Stimulated activated CD8-positive, alpha-beta memory T cell treated with anti-CD3 and anti-CD28 coated beads, Interleukin-12 subunit alpha, Interleukin-12 subunit beta, amount 100 ng/mL, for 1 hour (primary cell): ENCODE results near the gene KIAA0232.
"Not testable (repeated sequence)": the region's sequence is repeated elsewhere in the genome, so short reads cannot be mapped to it uniquely, and the experiment has no call there.

Experiments used
- DNase-seq: peaks from one replicate; pipeline ENCODE4 v3.0.0-alpha.2; 2020; ENCODE audit warnings: low read depth

The KIAA0232 gene

DNA sequence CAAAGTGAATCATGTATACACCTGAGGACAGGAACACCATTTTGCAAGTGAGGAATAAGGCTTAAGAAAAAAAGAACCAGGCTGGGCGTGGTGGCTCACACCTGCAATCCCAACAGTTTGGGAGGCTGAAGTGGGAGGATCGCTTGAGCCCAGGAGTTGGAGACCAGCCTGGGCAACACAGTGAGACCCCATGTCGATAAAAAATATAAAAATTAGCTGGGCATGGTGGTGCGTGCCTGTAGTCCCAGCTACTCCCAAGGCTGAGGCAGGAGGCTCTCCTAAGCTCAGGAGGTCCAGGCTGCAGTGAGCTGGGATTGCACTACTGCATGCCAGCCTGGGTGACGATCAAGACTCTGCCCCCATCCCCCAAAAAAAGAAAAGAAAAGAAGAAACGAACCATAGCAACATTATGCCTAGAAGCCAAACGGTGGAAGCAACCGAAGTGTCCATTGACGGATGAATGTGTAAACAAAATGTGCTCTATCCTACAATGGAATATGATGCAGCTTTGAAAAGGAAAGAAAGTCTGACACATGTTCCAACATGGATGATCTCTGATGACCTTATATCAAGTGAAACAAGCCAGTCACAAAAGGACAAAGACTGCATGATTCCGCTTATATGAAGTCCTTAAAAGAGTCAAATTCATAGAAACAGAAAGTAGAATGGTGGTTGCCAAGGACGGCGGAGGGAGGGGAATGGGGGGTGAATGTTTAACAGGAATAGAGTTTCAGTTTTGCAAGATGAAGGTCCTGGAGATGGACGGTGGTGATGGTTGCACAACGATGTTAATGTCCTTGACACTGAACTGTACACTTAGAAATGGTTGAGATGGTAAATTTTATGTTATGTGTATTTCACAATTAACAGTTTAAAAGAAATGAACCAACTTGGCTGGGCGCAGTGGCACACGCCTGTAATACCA lies 8.6 kb upstream of the KIAA0232 start:
- DNase-seq = no peak

GRCh38 chr4:6775746-6776145 lies 6.8 kb upstream of the KIAA0232 start:
- DNase-seq = no peak

DNA sequence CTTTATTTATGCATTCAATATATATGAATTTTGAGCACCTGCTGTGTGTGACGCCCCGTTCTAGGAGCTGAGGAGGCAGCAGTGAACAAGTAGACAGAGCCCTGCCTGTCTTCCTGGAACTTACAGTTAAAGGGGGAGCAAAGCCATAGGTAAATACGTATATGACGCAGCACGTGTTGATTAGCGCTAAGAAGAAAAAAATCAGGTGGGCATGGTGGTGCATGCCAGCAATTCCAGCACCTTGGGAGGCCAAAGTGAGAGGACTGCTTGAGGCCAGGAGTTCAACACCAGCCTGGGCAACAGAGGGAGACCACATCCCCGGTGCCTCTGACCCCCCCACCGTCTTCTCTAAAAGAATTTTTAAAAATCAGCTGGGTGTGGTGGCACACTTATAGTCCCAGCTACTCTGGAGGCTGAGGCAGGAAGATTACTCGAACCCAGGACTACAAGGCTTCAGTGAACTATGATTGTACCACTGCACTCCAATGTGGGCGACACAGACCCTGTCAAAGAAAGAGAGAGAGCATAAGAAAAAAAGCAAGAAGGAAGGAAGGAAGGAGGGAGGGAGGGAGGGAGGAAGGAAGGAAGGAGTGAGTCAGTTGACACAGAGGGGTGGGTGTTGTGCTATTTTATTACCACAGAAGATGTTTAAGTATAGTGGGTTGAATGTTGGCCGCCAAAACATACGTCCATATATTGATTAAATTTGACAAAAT lies 5.4 kb upstream of the KIAA0232 start:
- no peak for DNase-seq

DNA sequence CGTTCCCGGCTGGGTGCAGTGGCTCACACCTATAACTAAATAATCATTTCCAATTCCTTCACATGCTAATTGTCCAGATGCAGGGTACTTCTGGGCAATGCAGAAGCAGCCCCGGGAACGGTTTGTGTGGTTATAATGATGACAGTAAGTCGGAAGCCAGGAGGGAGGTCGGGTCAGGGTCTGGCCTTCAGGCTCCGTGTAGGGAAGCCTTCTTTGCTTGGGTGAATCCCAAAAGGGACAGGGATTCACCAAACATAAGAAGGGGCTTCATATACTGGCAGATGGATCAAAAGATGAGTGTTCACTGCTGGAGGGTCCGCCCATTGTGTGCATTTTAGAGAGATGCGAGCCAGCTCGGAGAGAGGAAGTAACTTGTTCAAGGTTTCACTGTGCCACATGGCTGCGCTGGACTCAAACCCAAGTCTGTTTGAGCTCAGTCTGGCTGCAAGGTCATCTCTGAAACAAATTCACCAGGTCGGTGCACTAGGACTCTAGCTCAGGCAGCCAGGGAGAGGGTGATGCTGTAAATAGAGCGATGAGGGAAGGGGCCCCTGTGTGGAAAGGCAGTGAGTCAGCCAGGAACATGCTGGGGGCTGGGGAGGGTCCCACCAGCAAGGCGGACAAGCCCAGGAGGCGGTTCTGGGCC lies 4.8 kb upstream of the KIAA0232 start:
- peak; percentile 6 for DNase-seq

GRCh38 chr4:6778435-6778834 lies 4.1 kb upstream of the KIAA0232 start:
- DNase-seq = no peak

DNA sequence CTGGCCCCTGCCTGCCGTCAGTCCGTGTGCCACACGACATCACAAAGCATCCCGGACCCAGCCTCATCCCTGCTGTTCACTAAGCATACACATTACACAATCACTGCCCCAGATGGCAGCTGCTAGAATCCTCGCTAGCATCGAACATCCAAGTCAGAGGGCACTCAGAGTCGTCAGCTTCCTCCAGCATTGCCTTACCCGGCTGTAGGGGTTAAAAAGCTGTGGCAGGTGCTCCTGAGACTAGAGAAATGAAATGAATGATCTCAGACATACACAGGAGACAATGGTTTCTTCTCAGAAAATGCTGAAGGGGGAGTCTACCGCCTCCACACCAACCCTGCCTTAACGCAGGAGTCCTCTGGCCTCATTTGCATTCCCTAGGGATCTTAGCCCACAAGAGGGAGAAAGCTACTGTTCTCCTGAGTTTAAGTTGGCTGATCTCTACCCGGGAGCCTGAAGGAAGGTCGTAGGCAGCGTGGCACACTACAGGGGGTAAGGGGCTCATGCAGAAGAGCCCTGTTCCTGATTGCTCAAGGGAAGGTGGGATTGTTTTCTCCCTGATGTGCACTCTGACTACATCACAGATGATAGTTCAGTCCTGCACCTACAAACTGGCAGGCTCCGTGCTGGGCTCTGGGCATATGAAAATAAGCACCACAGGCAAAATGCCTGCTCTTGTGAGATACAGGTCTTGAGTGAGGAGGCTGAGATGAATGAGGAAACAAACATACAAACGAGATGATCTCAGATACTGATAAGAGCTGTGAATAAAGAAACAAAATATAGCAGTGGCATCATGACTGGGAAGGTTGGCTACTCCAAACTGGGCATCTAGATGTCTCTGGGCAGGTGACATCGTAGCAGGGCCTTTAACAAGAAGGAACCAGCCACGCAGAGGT lies 2.6 kb upstream of the KIAA0232 start:
- no peak for DNase-seq

DNA sequence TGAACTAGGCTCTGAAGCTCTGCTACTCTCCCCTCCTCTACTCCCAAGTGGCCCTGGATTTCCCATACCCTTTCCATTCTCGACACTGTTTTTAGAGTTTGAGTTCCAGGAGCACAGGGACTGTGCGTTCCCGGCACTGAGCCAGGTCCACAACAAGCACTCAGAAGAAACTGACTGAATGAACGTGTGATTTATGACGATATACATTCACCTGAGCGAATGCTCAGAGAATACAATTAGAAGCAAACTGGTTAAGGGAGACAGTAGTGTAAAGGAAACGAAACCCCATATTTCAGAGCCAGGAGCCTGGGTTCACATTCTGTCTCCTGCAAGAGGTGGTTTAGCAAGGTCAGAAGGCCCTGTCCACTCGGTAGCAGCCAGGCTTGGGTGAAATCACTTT lies 1.4 kb upstream of the KIAA0232 start:
- no peak for DNase-seq

DNA sequence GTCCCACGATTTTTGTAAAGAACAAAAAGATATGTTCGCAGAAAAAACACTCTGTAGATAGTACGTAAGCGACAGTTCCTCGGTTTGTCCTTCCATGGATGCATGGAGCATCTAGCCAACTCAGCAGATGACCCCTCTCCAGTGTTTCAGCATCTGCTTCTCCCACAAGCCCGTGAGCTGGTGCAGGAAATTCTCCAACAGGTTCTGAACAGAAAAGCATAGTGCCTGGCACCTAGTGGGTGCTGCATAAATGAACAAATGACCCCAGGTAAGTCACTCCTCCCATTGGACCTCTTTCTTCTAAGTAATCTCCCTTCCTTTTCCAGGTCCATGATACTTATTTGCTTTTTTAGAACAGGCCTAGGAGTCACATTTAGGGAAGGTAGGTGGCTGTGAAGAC lies 966 bp upstream of the KIAA0232 start:
- no peak for DNase-seq

DNA sequence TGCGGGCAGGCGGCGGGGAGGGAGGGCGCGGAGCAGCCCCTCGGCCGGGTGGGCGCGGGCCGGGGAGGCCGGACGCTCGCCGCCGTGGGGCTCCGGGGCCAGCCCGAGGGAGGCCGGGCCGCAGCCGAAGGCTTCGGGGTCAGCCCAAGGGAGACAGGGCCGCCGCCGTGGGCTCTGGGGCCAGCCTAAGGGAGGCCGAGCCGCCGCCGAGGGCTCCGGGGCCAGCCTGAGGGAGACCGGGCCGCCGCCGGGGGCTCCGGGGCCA lies 251 bp downstream of the KIAA0232 start:
- DNase-seq = no peak

DNA sequence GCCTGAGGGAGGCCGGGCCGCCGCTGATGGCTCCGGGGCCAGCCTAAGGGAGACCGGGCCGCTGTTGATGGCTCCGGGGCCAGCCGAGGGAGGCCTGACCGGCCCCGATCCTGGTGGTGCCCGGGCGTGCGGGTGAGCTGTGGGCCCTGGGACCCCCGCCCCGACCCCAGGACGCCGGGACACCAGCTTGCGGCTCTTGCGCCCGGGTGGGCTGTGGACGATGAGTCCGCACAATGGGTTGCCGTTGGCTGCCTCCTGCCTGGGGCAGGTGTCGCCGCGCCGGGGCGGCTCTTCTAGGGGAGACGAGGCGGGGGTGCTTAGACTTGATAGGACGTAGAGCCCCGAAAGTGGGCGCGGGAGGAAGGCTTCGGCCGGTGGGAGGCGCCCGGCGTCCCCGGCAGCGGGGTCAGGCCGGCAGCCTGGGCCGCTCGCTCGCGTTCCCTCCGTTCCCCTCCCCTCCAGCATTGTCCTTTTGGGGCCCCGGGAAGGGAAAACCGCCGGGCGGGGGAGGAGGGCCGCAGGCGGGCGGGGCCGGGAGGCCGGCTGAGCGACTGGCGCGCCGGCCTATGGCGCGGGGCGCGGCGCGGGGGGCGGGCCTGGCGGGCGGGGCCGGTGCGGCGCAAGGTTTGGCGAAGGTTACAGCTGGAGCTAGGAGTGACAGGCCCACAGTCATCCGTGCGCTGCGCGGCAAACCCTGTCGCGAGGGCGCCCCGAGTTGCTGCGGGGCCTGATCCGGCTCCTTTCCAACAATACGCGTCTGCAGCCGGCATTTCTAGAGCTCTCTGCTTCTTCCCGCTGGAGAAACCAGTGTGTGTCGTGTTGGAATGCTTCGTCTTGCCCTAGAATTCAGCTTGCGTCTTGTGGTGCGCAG lies 819 bp downstream of the KIAA0232 start:
- DNase-seq = peak; percentile 74

- DNase-seq = no peak
These were observed 3.0 kb downstream of the KIAA0232 start for GRCh38 chr4:6785572-6785925.

- DNase-seq = no peak
These were observed 5.6 kb downstream of the KIAA0232 start for GRCh38 chr4:6788123-6788522.

DNA sequence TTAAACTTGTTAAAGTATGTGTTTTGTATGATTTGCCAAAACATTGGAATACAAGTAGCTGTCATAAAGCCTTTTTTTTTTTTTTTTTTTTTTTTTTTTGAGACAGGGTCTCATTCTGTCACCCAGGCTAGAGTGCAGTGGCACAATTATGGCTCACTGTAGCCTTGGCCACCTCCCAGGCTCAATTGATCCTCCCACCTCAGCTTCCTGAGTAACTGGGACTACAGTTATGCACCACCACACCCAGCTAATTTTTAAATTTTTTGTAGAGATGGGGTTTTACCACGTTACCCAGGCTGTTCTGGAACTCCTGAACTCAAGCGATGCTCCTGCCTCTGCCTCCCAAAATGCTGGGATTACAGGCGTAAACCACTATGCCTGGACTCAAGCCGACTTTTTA lies 8.7 kb downstream of the KIAA0232 start:
- DNase-seq = not testable (repeated sequence)

DNA sequence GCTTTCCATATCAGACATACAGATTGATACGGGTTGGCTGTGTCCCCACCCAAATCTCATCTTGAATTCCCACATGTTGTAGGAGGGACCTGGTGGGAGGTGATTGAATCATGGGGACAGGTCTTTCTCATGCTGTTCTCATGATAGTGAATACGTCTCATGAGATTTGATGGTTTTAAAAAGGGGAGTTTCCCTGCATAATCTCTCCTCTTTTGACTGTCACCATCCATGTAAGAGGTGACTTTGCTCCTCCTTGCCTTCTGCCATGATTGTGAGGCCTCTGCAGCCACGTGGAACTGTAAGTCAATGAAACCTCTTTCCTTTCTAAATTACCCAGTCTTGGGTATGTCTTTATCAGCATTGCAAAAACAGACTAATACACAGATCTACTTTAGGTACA lies 9.3 kb downstream of the KIAA0232 start:
- not testable (repeated sequence) for DNase-seq

DNA sequence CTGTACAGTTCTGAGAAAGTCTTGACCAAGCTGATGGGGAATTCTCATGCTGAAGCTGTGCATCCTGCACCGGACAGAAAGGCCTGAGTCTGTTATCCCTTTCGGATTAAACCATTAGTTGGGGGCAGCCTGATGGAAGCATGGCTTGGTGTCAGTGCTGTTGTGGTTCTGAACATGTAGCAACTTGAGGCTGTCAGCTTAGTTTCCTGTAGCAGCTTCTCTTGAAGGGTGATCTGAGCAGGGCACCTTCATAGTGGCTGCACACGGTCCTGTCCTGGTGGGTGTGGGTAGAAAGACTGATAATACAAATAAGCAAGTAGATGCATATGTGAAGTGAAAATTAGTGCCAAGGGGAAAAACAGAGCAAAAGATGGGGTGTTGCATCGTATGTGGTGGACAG lies 11.7 kb downstream of the KIAA0232 start:
- DNase-seq = no peak

- no peak for DNase-seq
These were observed 13.3 kb downstream of the KIAA0232 start for GRCh38 chr4:6795821-6796220.

GRCh38 chr4:6797368-6797767 lies 14.8 kb downstream of the KIAA0232 start:
- not testable (repeated sequence) for DNase-seq

GRCh38 chr4:6799091-6799490 lies 16.6 kb downstream of the KIAA0232 start:
- no peak for DNase-seq

DNA sequence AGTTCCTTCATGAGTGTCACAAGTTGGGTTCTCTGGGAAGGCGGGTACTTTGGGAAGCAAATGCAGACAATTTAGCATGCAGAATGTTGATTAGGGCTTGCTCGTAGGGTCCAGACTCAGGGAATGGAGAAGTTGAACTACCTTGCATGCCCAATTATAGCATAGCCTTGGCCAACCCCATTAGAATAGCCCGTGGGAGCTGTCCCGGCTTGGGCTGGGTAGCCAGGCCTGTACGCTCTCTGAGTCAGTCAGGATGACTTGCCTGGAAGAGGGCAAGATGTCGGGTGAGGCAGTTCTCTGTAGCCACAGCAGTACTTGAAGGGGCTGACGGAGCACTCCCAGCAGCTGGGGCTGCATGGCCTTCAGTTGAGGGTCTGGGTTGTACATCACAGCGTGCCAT lies 19.5 kb downstream of the KIAA0232 start:
- DNase-seq = no peak

DNA sequence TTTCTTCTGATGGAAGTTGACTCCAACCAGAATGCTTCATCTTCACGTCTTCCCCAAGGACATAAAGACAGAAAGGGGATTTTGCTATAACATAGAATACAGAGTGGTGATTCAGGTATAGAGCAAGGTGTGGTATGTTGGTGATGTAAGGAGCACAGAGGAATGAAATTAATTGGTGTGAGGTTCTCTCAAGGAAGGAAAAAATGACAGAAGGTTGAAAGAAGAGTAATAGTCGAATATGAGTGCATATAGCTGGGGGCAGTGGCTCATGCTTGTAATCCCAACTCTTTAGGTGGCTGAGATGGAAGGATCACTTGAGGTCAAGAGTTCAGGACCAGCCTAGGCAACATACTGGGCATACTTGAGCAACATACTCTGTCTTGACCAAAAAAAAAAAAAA lies 20.1 kb downstream of the KIAA0232 start:
- no peak for DNase-seq

- no peak for DNase-seq
These were observed 20.7 kb downstream of the KIAA0232 start for GRCh38 chr4:6803246-6803645.
